OCI-LY1 (cell line): ENCODE measurements around the gene ITGAE.

ENCODE experiments used
- H2AFZ ChIP-seq: fragments of 200-600 bp; sonication (generic), shearing (Covaris generic); 2 replicates; pipeline ENCODE4 v1.6.0; 2014; ENCODE audit warnings: antibody characterized with exemption, mild to moderate bottlenecking, low read length
- H3F3A ChIP-seq: fragments of 200-600 bp; sonication (generic), shearing (Covaris generic); 2 replicates; pipeline ENCODE4 v1.6.0; 2014; ENCODE audit warnings: mild to moderate bottlenecking, antibody characterized with exemption, low read length, moderate library complexity; ENCODE audit not compliant: insufficient read depth
- H3K27ac ChIP-seq: fragments of 200-600 bp; sonication (generic); 2 replicates; pipeline ENCODE4 v1.5.1; 2014; ENCODE audit warnings: low read length, mixed run types, mild to moderate bottlenecking, low read depth; ENCODE audit not compliant: poor library complexity, severe bottlenecking
- H3K27me3 ChIP-seq: fragments of 200-600 bp; sonication (generic); 2 replicates; pipeline ENCODE4 v1.6.0; 2014; ENCODE audit warnings: antibody characterized with exemption, mild to moderate bottlenecking, low read length, moderate library complexity; ENCODE audit not compliant: insufficient read depth
- H3K36me3 ChIP-seq: fragments of 200-600 bp; sonication (generic); 2 replicates; pipeline ENCODE4 v1.6.1; 2014; ENCODE audit warnings: mild to moderate bottlenecking, antibody characterized with exemption, low read length, moderate library complexity, mixed read lengths; ENCODE audit not compliant: insufficient read depth
- H3K4me1 ChIP-seq: fragments of 200-600 bp; sonication (generic); 2 replicates; pipeline ENCODE4 v1.5.1; 2014; ENCODE audit warnings: mild to moderate bottlenecking, low read length, moderate library complexity; ENCODE audit not compliant: insufficient read depth, severe bottlenecking
- H3K4me2 ChIP-seq: fragments of 200-600 bp; sonication (generic), shearing (Covaris generic); 2 replicates; pipeline ENCODE4 v1.6.1; 2014; ENCODE audit warnings: low read length
- H3K4me3 ChIP-seq: fragments of 200-600 bp; sonication (generic); 2 replicates; pipeline ENCODE4 v1.5.1; 2014; ENCODE audit warnings: low read length, low read depth, mild to moderate bottlenecking, mixed read lengths; ENCODE audit not compliant: poor library complexity, severe bottlenecking
- H3K79me2 ChIP-seq: fragments of 200-600 bp; shearing (Covaris generic); 2 replicates; pipeline ENCODE4 v1.6.1; 2016; ENCODE audit warnings: mixed run types, low read length, mixed read lengths; ENCODE audit not compliant: insufficient read depth
- H3K9ac ChIP-seq: fragments of 200-600 bp; sonication (generic), shearing (Covaris generic); 2 replicates; pipeline ENCODE4 v1.6.1; 2014; ENCODE audit warnings: mild to moderate bottlenecking, low read length, mixed read lengths
- H3K9me2 ChIP-seq: fragments of 200-600 bp; sonication (generic), shearing (Covaris generic); 2 replicates; pipeline ENCODE4 v1.6.1; 2014; ENCODE audit warnings: low read depth, mild to moderate bottlenecking, low read length, mixed read lengths
- H3K9me3 ChIP-seq: fragments of 200-600 bp; shearing (Covaris generic); 2 replicates; pipeline ENCODE4 v1.6.1; 2014; ENCODE audit warnings: low read length, mixed read lengths
- H4K20me1 ChIP-seq: fragments of 200-600 bp; sonication (generic), shearing (Covaris generic); 2 replicates; pipeline ENCODE4 v1.6.0; 2016; ENCODE audit warnings: mild to moderate bottlenecking, low read length; ENCODE audit not compliant: insufficient read depth
- CTCF ChIP-seq: fragments of 200-600 bp; sonication (generic), shearing (Covaris generic); IDR thresholded peaks from 2 replicates; pipeline ENCODE4 v1.5.1; 2017; ENCODE audit warnings: mild to moderate bottlenecking, antibody characterized with exemption, low read length, moderate library complexity, mixed read lengths
- EZH2 ChIP-seq: fragments of 200-600 bp; sonication (generic), shearing (Covaris generic); IDR thresholded peaks from 2 replicates; pipeline ENCODE4 v1.8.0; 2017; ENCODE audit warnings: borderline replicate concordance, mixed run types, mild to moderate bottlenecking, antibody characterized with exemption, low read length, moderate library complexity, mixed read lengths

The ITGAE gene

GRCh38 chr17:3723188-3723555, 77.8 kb downstream of the ITGAE start:
- H3F3A ChIP-seq, result no peaks in the 10 kb centered on the region
- peak overlapping the region; percentile 36; the same call in 1 of the 2 replicates for H2AFZ ChIP-seq
- H3K4me1 ChIP-seq, result peaks cover 49% of the 10 kb centered on the region
- no peaks in the 10 kb centered on the region for H4K20me1 ChIP-seq
- H3K9ac ChIP-seq, result peak overlapping the region; percentile 96
- no peak for TF ChIP-seq CTCF
- TF ChIP-seq EZH2, result no peak
- H3K36me3 ChIP-seq, result peaks cover 43% of the 10 kb centered on the region
- peak overlapping the region; percentile 95 for H3K4me3 ChIP-seq
- H3K9me3 ChIP-seq, result no peaks in the 10 kb centered on the region
- H3K9me2 ChIP-seq, result no peaks in the 10 kb centered on the region
- peaks cover 22% of the 10 kb centered on the region for H3K79me2 ChIP-seq
- peak overlapping the region; percentile 97 for H3K4me2 ChIP-seq
- H3K27ac ChIP-seq, result peak overlapping the region; percentile 48
- no peaks in the 10 kb centered on the region for H3K27me3 ChIP-seq

GRCh38 chr17:3722716-3723115, 78.3 kb downstream of the ITGAE start:
- no peaks in the 10 kb centered on the region for H3K9me3 ChIP-seq
- H3K4me2 ChIP-seq, result peak overlapping the region; percentile 97
- H4K20me1 ChIP-seq, result no peaks in the 10 kb centered on the region
- H3K9me2 ChIP-seq, result no peaks in the 10 kb centered on the region
- peak overlapping the region; percentile 48 for H3K27ac ChIP-seq
- peak overlapping the region; percentile 95 for H3K4me3 ChIP-seq
- H3F3A ChIP-seq, result no peaks in the 10 kb centered on the region
- H3K79me2 ChIP-seq, result peaks cover 22% of the 10 kb centered on the region
- peak overlapping the region; percentile 96 for H3K9ac ChIP-seq
- peaks cover 49% of the 10 kb centered on the region for H3K4me1 ChIP-seq
- H2AFZ ChIP-seq, result no peak overlapping the region
- TF ChIP-seq EZH2, result no peak
- TF ChIP-seq CTCF, result no peak
- H3K27me3 ChIP-seq, result no peaks in the 10 kb centered on the region
- peaks cover 43% of the 10 kb centered on the region for H3K36me3 ChIP-seq

DNA sequence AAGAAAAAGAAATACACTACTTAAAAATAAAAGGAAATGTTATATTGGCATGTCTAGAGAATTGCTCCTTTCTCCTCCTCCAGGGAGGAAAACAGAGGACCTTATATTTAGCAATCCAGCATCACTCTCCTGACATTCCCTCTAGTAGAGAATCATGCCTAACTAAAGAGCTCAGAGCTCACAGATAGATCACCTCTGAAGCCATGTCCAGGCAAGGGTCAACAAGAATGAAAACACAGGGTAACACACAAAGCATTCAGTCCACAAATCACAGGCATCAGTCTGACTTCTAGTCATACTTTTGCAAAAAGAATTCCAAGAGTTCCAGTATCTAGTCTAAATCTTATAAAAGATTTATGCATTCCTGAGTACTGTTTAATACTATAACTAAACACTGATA, 81.7 kb downstream of the ITGAE start:
- no peak overlapping the region for H3K4me3 ChIP-seq
- H3K9me3 ChIP-seq, result no peaks in the 10 kb centered on the region
- no peaks in the 10 kb centered on the region for H3K9me2 ChIP-seq
- peaks cover 29% of the 10 kb centered on the region for H3K4me1 ChIP-seq
- no peak overlapping the region for H3K4me2 ChIP-seq
- no peak for TF ChIP-seq EZH2
- TF ChIP-seq CTCF, result no peak
- peaks cover 56% of the 10 kb centered on the region for H3K36me3 ChIP-seq
- no peak overlapping the region for H3K9ac ChIP-seq
- no peaks in the 10 kb centered on the region for H3F3A ChIP-seq
- peaks cover 5% of the 10 kb centered on the region; the same call in 1 of the 2 replicates for H3K79me2 ChIP-seq
- no peak overlapping the region for H2AFZ ChIP-seq
- no peak overlapping the region for H3K27ac ChIP-seq
- H4K20me1 ChIP-seq, result no peaks in the 10 kb centered on the region
- H3K27me3 ChIP-seq, result no peaks in the 10 kb centered on the region
